ENCODE data around the gene COL1A1. TPM values are rescaled to one million over a fixed set of nuclear protein-coding genes. Genes with fewer than 3 reads are reported as not detected.

The COL1A1 gene
- total RNA-seq, 1 experiment from 2014 or later = 104 TPM

GRCh38 chr17:50172130-50172529, 29.3 kb downstream of the COL1A1 start:
- H4K20me1 ChIP-seq (ENCODE audit: control insufficient read depth, insufficient read depth, insufficient read length) = no peaks in the 10 kb centered on the region
- H2BK12ac ChIP-seq (ENCODE audit: insufficient read length, low read depth, low read length) = no peak overlapping the region
- H3K9me3 ChIP-seq (ENCODE audit: control insufficient read depth, low read depth, low read length) = no peaks in the 10 kb centered on the region
- H3K79me2 ChIP-seq (ENCODE audit: insufficient read depth, low read length) = no peaks in the 10 kb centered on the region
- H3K18ac ChIP-seq (ENCODE audit: insufficient read length, low read depth, low read length) = no peak overlapping the region
- Mint-ChIP-seq H3K27ac (no peak overlapping the region; a peak in 2 of 7 replicates), H3K36me3 (ENCODE audit: insufficient read depth in 1 of 3, low read depth in 3 of 3) (no peaks in the 10 kb centered on the region), H3K27me3 (ENCODE audit: low read depth) (peaks cover 4% of the 10 kb centered on the region), H3K9me3 (no peaks in the 10 kb centered on the region; a peak in 1 of 5 replicates), H3K4me3 (no peak overlapping the region), H3K4me1 (peaks cover 24 to 39% of the 10 kb centered on the region in 2 experiments)
- H3K23ac ChIP-seq (ENCODE audit: insufficient read length, low read depth, low read length) = no peak overlapping the region
- no peak overlapping the region for H3K27ac ChIP-seq (ENCODE audit: insufficient read length, low read depth, low read length)
- no peak for TF ChIP-seq CTCF (conservative IDR thresholded peaks at IDR 0.05)
- H3K4me1 ChIP-seq (ENCODE audit: insufficient read depth, low read length) = peaks cover 3% of the 10 kb centered on the region; the same call in 1 of the 2 replicates
- H4K91ac ChIP-seq (ENCODE audit: insufficient read length, low read depth, low read length) = no peak overlapping the region
- no peak overlapping the region for H2AK5ac ChIP-seq (ENCODE audit: insufficient read length, low read length)
- no peak overlapping the region for H2AFZ ChIP-seq (ENCODE audit: low read length)
- no peak overlapping the region for H4K8ac ChIP-seq (replicated peaks; ENCODE audit: insufficient read length, low read depth, low read length)
- H3K23me2 ChIP-seq (ENCODE audit: insufficient read length, low read depth, low read length, poor library complexity, severe bottlenecking) = no peaks in the 10 kb centered on the region
- no peak for DNase-seq
- H2BK5ac ChIP-seq (ENCODE audit: insufficient read length, low read length) = no peak overlapping the region
- H3K56ac ChIP-seq (ENCODE audit: insufficient read length, low read depth, low read length) = no peak overlapping the region
- no peak overlapping the region for H3K9ac ChIP-seq (ENCODE audit: extremely low read depth, insufficient read length, low read length)
- H3T11ph ChIP-seq (ENCODE audit: low read length) = no peak overlapping the region
- H2BK15ac ChIP-seq (ENCODE audit: low read depth, low read length) = no peak overlapping the region
- H3K27me3 ChIP-seq (ENCODE audit: insufficient read depth, low read length) = no peaks in the 10 kb centered on the region
- no peaks in the 10 kb centered on the region for H3K79me1 ChIP-seq (ENCODE audit: insufficient read depth, low read depth, low read length, poor library complexity, severe bottlenecking)
- WGBS (ENCODE audit: extremely low coverage, insufficient read length, low lambda C conversion rate) = no CpG with 5 or more reads among the region's 11 CpGs
- H4K5ac ChIP-seq (ENCODE audit: insufficient read length, low read depth, low read length) = no peak overlapping the region
- H2BK20ac ChIP-seq (ENCODE audit: low read depth, low read length, poor library complexity, severe bottlenecking) = no peak overlapping the region
- H3K4ac ChIP-seq (ENCODE audit: low read depth, low read length) = no peak overlapping the region
- H3K4me2 ChIP-seq (ENCODE audit: insufficient read depth, insufficient read length, low read length) = no peak overlapping the region
- H2BK120ac ChIP-seq (ENCODE audit: low read depth, low read length, poor library complexity, severe bottlenecking) = no peak overlapping the region
- no peak overlapping the region for H3K14ac ChIP-seq (ENCODE audit: insufficient read depth, low read length)

Measured in H9 (cell line).